ENCODE results near the gene ST3GAL4. TPM values are rescaled to one million over a fixed set of nuclear protein-coding genes. Genes with fewer than 3 reads are reported as not detected.

The ST3GAL4 gene
- total and polyA plus RNA-seq, 2 of the 8 experiments (the other 6 are each of a cell fraction or from before 2014, with no cell fraction given): 15.6 to 20.0 TPM

DNA sequence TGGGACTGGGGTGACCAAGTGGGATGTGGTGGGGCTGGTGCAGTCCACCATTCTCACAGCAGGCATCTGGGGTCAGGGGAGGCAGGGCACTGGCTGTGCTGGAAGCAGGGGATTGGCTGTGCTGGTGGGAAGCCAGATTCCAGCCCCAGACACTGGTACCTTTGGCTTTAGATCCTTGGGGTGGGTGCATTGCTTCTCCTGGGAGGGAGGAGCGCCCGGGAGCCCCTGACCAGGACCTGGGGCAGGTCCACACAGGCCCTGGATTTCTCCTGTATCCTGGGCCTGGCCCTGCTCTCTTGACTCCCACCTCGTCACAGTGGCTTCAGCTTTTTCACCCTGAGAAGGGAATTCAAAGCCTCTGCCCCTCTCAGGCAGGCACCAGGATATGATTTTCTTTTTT lies 38.5 kb downstream of the ST3GAL4 start:
- no peak overlapping the region for H3K9ac ChIP-seq (replicated peaks in 1 of 4; ENCODE audit: extremely low read depth in 1 of 4, low read depth in 3 of 4, low read length in 3 of 4)
- POLR2A ChIA-PET (ENCODE audit: partially characterized antibody): interaction anchor here (0.6 to 1.4 kb wide), 3 partner anchors 12 to 33 kb away, joined by 3 read pairs; no protein-coding TSS in a partner anchor
- TF ChIP-seq HDAC6 (IDR thresholded peaks at IDR 0.05; ENCODE audit: low read depth, low read length): no peak
- no peak for TF ChIP-seq SIRT6 (IDR thresholded peaks at IDR 0.05; ENCODE audit: low read length)
- no peak for TF ChIP-seq RNF2 (IDR thresholded peaks at IDR 0.05; ENCODE audit: borderline replicate concordance, low read depth, low read length, missing control alignments, poor library complexity, severe bottlenecking)
- TF ChIP-seq RBBP5 (IDR thresholded peaks at IDR 0.05; ENCODE audit: borderline replicate concordance, low read depth, low read length): no peak
- TF ChIP-seq JUND (IDR thresholded peaks at IDR 0.05; ENCODE audit: low read length): no peak

More for the DNA sequence above, 38.5 kb downstream of the ST3GAL4 start:
- no peak overlapping the region for H2BK20ac ChIP-seq (ENCODE audit: low read length)
- no peak overlapping the region for H3K23ac ChIP-seq (ENCODE audit: insufficient read length)
- H3K56ac ChIP-seq (replicated peaks; ENCODE audit: insufficient read length, low read depth, low read length): no peak overlapping the region
- H2BK120ac ChIP-seq (replicated peaks; ENCODE audit: low read depth, low read length): no peak overlapping the region
- H2AK5ac ChIP-seq (ENCODE audit: low read depth, low read length): no peak overlapping the region; the same call in 1 of the 2 replicates
- H3K14ac ChIP-seq (ENCODE audit: insufficient read length): no peak overlapping the region
- H4K8ac ChIP-seq (ENCODE audit: extremely low read depth, insufficient read depth, low read length): no peak overlapping the region
- H2BK12ac ChIP-seq (ENCODE audit: low read depth, low read length): no peak overlapping the region
- no peaks in the 10 kb centered on the region for H3K23me2 ChIP-seq (ENCODE audit: low read depth, low read length)
- no peak overlapping the region for H2AFZ ChIP-seq (ENCODE audit: low read length)
- H2BK15ac ChIP-seq (ENCODE audit: low read length): no peak overlapping the region
- DNase-seq (ENCODE audit: low read depth in 1 of 2, low spot score in 2 of 2) (no peak), FAIRE-seq (no peak)
- no peaks in the 10 kb centered on the region for H3K9me3 ChIP-seq (ENCODE audit: insufficient read depth in 2 of 2, low read depth in 1 of 2, low read length in 1 of 2)
- H3K36me3 ChIP-seq (ENCODE audit: control insufficient read depth in 2 of 4, insufficient read depth in 4 of 4, low read length in 3 of 4): no peaks in the 10 kb centered on the region
- peaks cover 0 to 3% (median 0%) of the 10 kb centered on the region in 4 experiments; a peak in 2 of 7 replicates for H3K4me1 ChIP-seq (replicated peaks in 1 of 4; ENCODE audit: control insufficient read depth in 3 of 4, insufficient read depth in 4 of 4, low read length in 3 of 4)
- H3K4me3 ChIP-seq (ENCODE audit: extremely low read depth in 1 of 4, insufficient read depth in 2 of 4, low read depth in 3 of 4, low read length in 4 of 4): no peak overlapping the region
- peaks cover 0 to 3% of the 10 kb centered on the region in 2 experiments; a peak in 1 of 4 replicates for H3K79me2 ChIP-seq (ENCODE audit: control insufficient read depth in 1 of 2, insufficient read depth in 2 of 2, low read length in 2 of 2)
- WGBS, 2 experiments (ENCODE audit: extremely low coverage in 1 of 2, insufficient coverage in 1 of 2, insufficient read length in 1 of 2, insufficient replicate concordance in 2 of 2, low coverage in 1 of 2, low lambda C conversion rate in 2 of 2, missing lambda C conversion rate in 1 of 2): 97% methylated on average over 3 of the region's 3 CpGs; no CpG with 5 or more reads in 1 of the 2 experiments
- H2BK5ac ChIP-seq (ENCODE audit: low read depth, low read length): peak overlapping the region; percentile 35; the same call in 1 of the 2 replicates
- CTCF ChIA-PET (ENCODE audit: partially characterized antibody): interaction anchor here (0.7 to 2.3 kb wide), 2 partner anchors 83 kb away, joined by 3 to 22 read pairs; no protein-coding TSS in a partner anchor
- H3K4me2 ChIP-seq (ENCODE audit: insufficient read depth in 1 of 2, low read depth in 2 of 2, low read length in 2 of 2): no peak overlapping the region
- no peak overlapping the region for H4K91ac ChIP-seq (replicated peaks; ENCODE audit: insufficient read length, low read length)
- no peak overlapping the region for H4K5ac ChIP-seq (ENCODE audit: insufficient read length, low read depth, low read length)
- no peak overlapping the region for H3K18ac ChIP-seq (ENCODE audit: extremely low read depth, low read length)
- peaks cover 6% of the 10 kb centered on the region for H3K79me1 ChIP-seq (ENCODE audit: low read depth, low read length)
- H4K20me1 ChIP-seq (replicated peaks in 1 of 2; ENCODE audit: control insufficient read depth in 1 of 2, insufficient read depth in 2 of 2, low read length in 2 of 2): peaks cover 2 to 4% of the 10 kb centered on the region in 2 experiments
- H3K27ac ChIP-seq (ENCODE audit: low read depth, low read length): no peak overlapping the region
- no peak overlapping the region for H3K4ac ChIP-seq (replicated peaks; ENCODE audit: insufficient read length, low read depth, low read length)
- no peaks in the 10 kb centered on the region for H3K27me3 ChIP-seq (replicated peaks in 1 of 4; ENCODE audit: control insufficient read depth in 3 of 4, extremely low read depth in 1 of 4, insufficient read depth in 3 of 4, low read length in 3 of 4)
